IPS-18c (cell line): ENCODE results near the gene MRPL44.
"Not testable (repeated sequence)": the region's sequence is repeated elsewhere in the genome, so short reads cannot be mapped to it uniquely, and the experiment has no call there.

ENCODE experiments used
- H3K4me3 ChIP-seq: 2 replicates; pipeline ENCODE4 v1.7.0; 2013; ENCODE audit warnings: low read depth, mild to moderate bottlenecking, low read length, moderate library complexity; ENCODE audit not compliant: insufficient read depth
- H3K9me3 ChIP-seq: one replicate; pipeline ENCODE4 v1.6.1; 2013; ENCODE audit warnings: mild to moderate bottlenecking, low read length, moderate library complexity; ENCODE audit not compliant: control insufficient read depth, insufficient read depth

The MRPL44 gene

GRCh38 chr2:223932816-223933800 is 24.2 kb upstream of the MRPL44 start:
- Histone ChIP-seq H3K9me3 (no peaks in the 10 kb centered on the region), H3K4me3 (no peak overlapping the region)

- H3K4me3 ChIP-seq = no peak overlapping the region
- no peaks in the 10 kb centered on the region for H3K9me3 ChIP-seq
Measured at GRCh38 chr2:223934870-223935269, 22.4 kb upstream of the MRPL44 start.

DNA sequence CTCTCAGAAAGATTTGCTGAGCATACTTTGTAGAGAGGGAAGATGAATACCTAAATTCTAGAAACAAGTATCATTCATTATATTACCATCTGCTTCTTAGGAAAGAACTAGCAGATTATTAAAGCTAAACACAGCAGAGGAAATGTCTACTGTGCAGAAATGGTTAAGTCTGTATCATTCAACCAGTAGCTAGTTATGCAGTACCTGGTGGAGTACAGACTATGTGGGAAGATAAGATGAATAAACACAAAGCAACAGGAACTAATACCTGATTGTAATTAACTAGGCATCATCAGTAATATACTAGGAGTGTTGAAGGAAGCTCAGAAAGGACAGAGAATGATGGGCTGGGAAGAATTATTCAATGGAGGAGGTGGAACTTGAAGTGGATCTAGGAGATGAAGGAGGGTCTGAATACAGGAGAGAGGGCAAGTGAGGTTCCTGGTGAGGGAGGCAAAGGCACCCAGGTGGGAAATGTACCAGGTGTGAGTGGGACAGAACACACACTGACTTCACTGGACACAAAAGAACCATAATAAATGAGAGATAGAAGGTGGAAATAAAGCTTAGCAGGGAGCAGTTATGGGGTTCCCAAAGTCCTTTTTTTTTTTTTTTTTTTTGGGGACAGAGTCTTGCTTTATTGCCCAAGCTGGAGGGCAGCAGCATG is 21.7 kb upstream of the MRPL44 start:
- no peaks in the 10 kb centered on the region for H3K9me3 ChIP-seq
- no peak overlapping the region for H3K4me3 ChIP-seq

DNA sequence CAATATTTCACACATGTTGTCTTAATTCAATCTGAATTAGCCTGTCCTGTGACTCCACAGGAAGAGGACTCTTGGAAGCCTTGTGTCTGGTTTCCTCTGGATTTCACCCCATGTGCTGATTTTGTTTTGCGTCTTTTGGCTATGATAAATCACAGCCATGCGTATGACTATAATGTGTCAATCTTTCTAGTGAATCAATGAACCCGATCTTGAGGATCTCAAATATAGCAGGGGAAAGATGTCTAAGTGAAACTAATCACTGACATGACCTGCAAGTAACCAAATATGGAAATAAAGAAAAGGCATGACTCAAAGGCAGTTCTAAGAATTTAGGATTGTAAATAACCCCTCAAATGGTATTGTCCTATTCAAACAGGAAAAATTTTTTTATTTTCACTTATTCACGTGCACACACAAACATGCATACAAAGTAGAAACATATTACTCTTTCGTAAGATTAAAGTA is 20.4 kb upstream of the MRPL44 start:
- Histone ChIP-seq H3K9me3 (no peaks in the 10 kb centered on the region), H3K4me3 (no peak overlapping the region)

- no peak overlapping the region for H3K4me3 ChIP-seq
- no peaks in the 10 kb centered on the region for H3K9me3 ChIP-seq
Measured at GRCh38 chr2:223937535-223937934, 19.7 kb upstream of the MRPL44 start.

- H3K4me3 ChIP-seq, H3K9me3 ChIP-seq: not testable (repeated sequence)
Measured at GRCh38 chr2:223939438-223939837, 17.8 kb upstream of the MRPL44 start.

- H3K4me3 ChIP-seq = no peak overlapping the region
- no peaks in the 10 kb centered on the region for H3K9me3 ChIP-seq
Measured at GRCh38 chr2:223941579-223942277, 15.5 kb upstream of the MRPL44 start.

DNA sequence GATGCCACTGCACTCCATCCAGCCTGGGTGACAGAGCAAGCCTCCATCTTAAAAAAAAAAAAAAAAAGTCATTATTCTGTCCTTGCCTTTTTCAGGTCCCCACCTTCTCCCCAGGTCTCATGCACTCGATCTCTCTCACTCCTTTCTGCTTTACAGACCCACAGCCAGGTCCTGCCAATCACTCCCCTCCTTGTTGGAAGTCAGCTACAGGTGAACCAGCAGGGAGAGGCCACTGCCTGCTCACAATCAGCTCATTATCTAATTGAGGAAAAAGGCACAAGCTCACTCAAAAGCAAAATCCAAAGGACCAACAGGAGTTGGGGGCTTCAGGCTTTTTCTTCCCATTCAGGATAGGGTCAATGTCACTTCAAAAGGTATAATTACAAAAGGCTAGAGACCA is 14.1 kb upstream of the MRPL44 start:
- 0 out of 2 replicates have a peak overlapping the region, but pooled peaks have one; percentile 97 for H3K4me3 ChIP-seq

DNA sequence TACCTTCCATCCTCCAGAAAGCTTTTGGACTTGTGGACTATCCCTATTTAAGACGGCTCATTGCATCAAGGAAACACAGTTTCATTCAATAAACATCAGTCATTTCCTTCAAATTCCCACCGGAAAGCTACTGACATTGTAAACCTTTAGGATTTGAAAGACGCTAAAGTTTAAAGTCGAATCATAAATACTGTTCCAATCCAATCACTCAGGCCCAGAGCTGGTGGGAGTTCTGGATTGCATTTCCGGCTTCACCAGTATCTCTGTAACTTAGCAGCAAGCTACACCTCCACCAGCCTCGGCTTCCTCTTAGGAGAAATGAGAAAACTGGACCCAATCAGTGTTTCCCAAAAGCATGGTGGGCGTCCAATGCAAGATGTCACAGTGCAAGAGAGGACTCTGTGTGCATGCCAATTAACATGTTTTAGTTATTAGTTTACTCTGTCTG is 13.7 kb upstream of the MRPL44 start:
- H3K4me3 ChIP-seq = peak overlapping the region; percentile 97
- no peaks in the 10 kb centered on the region for H3K9me3 ChIP-seq

More for the DNA sequence above, 14.1 kb upstream of the MRPL44 start:
- no peaks in the 10 kb centered on the region for H3K9me3 ChIP-seq

GRCh38 chr2:223944166-223944702 is 13.0 kb upstream of the MRPL44 start:
- Histone ChIP-seq H3K9me3 (no peaks in the 10 kb centered on the region), H3K4me3 (peak overlapping the region; percentile 97)

- no peaks in the 10 kb centered on the region for H3K9me3 ChIP-seq
Measured at GRCh38 chr2:223944703-223945531, 12.3 kb upstream of the MRPL44 start, which contains the start of gene WDFY1. Gene WDFY1 (minus strand): TSS chr2:223945335. CDS start chr2:223945284, 51 bp downstream.

DNA sequence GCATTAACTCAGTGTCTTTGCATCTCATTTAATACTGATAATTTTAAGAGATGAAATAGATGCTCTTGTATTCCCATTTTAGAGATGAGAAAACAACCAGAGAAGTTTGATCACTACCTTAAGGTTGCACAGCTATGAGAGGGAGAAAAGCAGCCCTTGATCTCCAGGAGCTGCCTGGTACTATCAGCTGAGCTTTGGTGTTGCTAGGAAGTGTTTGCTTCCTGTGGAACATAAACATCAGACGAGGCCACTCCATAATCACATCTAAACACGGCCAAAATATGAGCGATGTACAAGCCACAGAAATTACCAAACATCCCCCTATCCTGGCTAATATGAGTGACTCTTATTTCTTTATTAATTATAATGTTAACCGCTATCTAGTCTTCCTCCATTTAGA is 11.5 kb upstream of the MRPL44 start:
- Histone ChIP-seq H3K9me3 (no peaks in the 10 kb centered on the region), H3K4me3 (no peak overlapping the region)

More at GRCh38 chr2:223944703-223945531, 12.3 kb upstream of the MRPL44 start, which contains the start of gene WDFY1:
- H3K4me3 ChIP-seq = peak within 1 kb of the TSS; percentile 97

DNA sequence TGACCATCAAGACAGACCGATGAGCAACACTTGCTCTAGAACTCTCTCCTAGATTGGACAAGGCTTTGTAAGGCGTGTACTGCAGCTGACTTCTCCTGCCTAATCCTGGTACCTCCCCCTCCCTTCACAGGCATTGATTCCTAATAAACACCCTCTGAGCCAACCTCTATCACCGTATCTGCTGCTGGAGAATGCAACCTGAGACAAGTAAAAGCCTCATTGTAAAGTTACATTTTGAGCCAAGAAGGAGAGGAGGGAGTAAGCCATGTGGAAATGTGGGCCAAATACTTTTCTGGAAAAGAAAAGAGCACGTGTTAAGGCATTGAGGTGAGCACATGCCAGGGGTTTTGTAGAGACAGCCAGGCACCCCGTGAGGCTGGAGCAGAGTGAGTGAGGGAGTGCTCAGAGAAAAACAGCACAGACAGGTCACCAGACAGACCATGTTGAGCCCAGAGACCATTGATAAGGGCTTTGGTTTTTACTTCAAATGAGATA is 9.5 kb upstream of the MRPL44 start:
- no peak overlapping the region for H3K4me3 ChIP-seq
- H3K9me3 ChIP-seq = no peaks in the 10 kb centered on the region

DNA sequence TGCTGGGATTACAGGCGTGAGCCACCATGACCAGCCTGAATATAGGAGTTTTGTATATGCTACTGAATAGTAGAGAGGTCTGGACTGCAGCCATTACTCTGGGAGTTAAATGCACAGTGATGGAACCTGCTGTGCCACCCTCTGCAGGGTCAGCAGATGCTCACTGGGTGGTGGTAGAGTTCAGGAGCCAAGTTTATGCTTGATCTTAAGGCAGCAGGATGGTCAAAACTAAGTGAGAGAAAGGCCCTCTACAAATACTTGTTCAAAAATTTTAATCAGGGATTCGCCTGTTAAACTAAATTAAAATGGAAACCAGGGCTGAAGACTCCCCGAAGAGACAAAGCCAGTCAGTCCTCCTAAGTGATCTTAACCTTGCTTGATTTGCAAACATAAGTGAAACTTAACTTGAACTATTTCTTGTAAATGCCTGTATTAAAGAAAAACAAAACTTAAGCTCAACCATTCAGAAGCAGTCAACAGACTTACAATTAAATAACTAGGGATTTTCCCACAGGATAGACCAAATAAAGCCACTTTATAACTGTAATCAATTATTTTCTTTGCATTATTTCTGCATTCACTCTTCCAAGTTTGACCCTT is 7.9 kb upstream of the MRPL44 start:
- Histone ChIP-seq H3K9me3 (no peaks in the 10 kb centered on the region), H3K4me3 (no peak overlapping the region)

DNA sequence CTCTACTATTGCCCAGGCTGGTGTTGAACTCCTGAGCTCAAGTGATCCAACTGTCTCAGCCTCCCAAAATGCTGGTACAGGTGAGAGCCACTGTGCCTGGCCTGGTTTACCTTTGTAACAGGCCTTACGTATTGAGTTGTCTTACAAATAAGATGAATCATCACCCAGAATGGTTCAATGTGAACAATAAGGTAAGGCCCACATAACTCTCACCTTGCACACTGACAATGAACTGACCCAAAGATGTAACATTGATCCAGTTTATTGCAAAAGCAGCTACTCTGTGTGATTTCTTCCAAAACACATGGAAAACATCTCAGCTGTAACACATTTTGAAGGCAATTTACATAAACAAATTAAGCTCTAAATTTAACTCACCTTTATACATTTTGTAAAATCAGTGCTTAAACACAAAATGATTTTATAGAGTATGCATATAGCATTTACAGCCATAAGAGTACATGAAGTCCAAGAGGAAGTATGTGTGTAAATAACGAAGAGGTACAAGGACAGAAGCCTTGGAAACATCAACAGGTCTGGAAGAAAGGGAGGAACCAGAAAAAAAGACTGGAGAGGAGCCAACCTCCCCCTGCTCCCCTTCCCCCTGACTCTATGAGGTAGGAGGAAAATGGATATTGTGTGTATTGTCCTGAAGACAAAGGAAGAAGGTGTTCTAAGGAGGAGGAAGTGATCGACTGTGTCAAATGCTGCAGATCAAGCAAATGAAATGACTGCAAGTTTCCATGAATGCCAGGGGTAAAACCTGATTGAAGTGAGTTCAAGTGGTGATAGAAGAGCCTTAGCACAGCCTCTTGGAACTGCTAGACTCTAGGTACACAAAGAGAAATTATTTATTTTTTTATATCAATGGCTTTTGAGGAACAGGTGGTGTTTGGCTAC is 6.6 kb upstream of the MRPL44 start:
- Histone ChIP-seq H3K4me3 (no peak overlapping the region), H3K9me3 (no peaks in the 10 kb centered on the region)
